IgD-negative memory B cell (primary cell): ENCODE results near the gene SERPINA3. TPM values are rescaled to one million over a fixed set of nuclear protein-coding genes. Genes with fewer than 3 reads are reported as not detected.

Experiments used
- H3K27ac Mint-ChIP-seq, 3 donors: one replicate each; pipeline ENCODE4 v1.8.0; 2020 to 2022; ENCODE audit warnings: mild to moderate bottlenecking in 3 of 3, mixed read lengths in 3 of 3, moderate library complexity in 1 of 3
- H3K27me3 Mint-ChIP-seq: one replicate; pipeline ENCODE4 v1.8.0; 2021; ENCODE audit warnings: mixed read lengths
- H3K36me3 Mint-ChIP-seq: one replicate; pipeline ENCODE4 v1.8.0; 2020; ENCODE audit warnings: mild to moderate bottlenecking, mixed read lengths
- H3K4me1 Mint-ChIP-seq, 3 donors: one replicate each; pipeline ENCODE4 v1.8.0; 2020 to 2022; ENCODE audit warnings: mixed read lengths in 3 of 3, mild to moderate bottlenecking in 1 of 3
- H3K4me3 Mint-ChIP-seq, 4 donors: one replicate each; pipeline ENCODE4 v1.8.0; 2020 to 2022; ENCODE audit warnings: mild to moderate bottlenecking in 4 of 4, mixed read lengths in 4 of 4, moderate library complexity in 3 of 4
- H3K9me3 Mint-ChIP-seq, 3 donors: one replicate each; pipeline ENCODE4 v1.8.0; 2020 to 2021; ENCODE audit warnings: mixed read lengths in 3 of 3, mild to moderate bottlenecking in 1 of 3
- polyA plus RNA-seq: library from polyadenylated mRNA; unstranded; fragments of 300-500 nt; fragmentation: Illumina TruSeq; gene quantifications from one replicate; pipeline ENCODE4 v1.2.3, GENCODE V29; 2021

The SERPINA3 gene
- polyA plus RNA-seq, 1 donor from 2014 or later: not detected

GRCh38 chr14:94646066-94646465, 33.9 kb downstream of the SERPINA3 start:
- Mint-ChIP-seq H3K27me3 (peaks cover 1% of the 10 kb centered on the region), H3K36me3 (no peaks in the 10 kb centered on the region), H3K4me3 (no peak overlapping the region), H3K9me3 (peaks cover 0 to 12% (median 4%) of the 10 kb centered on the region in 3 donors), H3K4me1 (no peaks in the 10 kb centered on the region), H3K27ac (no peak overlapping the region)

- no peaks in the 10 kb centered on the region for H3K36me3 Mint-ChIP-seq
- H3K27ac Mint-ChIP-seq: no peak overlapping the region
- peaks cover 0 to 12% (median 4%) of the 10 kb centered on the region in 3 donors for H3K9me3 Mint-ChIP-seq
- H3K4me1 Mint-ChIP-seq: no peaks in the 10 kb centered on the region
- peaks cover 1% of the 10 kb centered on the region for H3K27me3 Mint-ChIP-seq
- H3K4me3 Mint-ChIP-seq: no peak overlapping the region
Measured at GRCh38 chr14:94646481-94646880, 34.3 kb downstream of the SERPINA3 start.

DNA sequence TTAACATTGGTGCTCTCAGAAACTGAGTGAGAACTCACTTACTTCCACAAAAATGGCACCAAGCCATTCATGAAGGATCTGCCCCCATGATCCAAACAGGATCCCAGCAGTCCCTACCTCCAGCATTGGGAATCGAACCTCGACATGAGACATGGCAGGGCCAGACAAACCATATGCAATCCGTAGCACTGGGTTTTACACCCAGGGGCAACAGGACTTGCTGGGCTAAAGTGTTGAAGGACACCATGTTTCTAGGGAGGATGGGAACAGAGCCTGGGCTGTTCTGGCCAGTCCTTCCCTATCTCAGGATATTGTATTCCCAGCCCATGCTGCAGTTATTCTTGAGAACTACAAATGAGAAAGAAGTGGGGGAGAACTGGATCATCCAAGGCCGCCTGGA, 36.6 kb downstream of the SERPINA3 start:
- Mint-ChIP-seq H3K9me3 (peaks cover 0 to 15% (median 6%) of the 10 kb centered on the region in 3 donors), H3K27ac (no peak overlapping the region), H3K4me1 (no peaks in the 10 kb centered on the region)

GRCh38 chr14:94649543-94650443, 37.6 kb downstream of the SERPINA3 start:
- Mint-ChIP-seq H3K36me3 (no peaks in the 10 kb centered on the region), H3K4me3 (no peak overlapping the region), H3K27ac (no peak overlapping the region), H3K4me1 (no peaks in the 10 kb centered on the region), H3K27me3 (peaks cover 1% of the 10 kb centered on the region), H3K9me3 (peaks cover 0 to 15% (median 4%) of the 10 kb centered on the region in 3 donors)

More for the DNA sequence above, 36.6 kb downstream of the SERPINA3 start:
- H3K27me3 Mint-ChIP-seq: peaks cover 1% of the 10 kb centered on the region
- H3K4me3 Mint-ChIP-seq: no peak overlapping the region
- no peaks in the 10 kb centered on the region for H3K36me3 Mint-ChIP-seq

DNA sequence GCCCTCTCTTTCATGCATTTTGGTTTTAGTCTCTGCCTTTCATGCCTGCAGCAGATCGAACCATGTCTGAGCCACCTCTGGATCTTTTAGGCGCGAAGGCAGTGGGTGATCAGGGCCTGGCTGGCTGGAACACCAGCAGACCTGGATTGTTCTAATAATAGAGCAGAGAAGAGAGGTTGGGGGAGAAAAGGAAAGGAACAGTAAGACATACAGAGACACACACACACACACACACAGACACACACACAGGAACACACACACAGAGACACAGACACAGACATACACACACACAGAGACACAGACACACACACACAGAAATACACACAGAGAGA, 38.2 kb downstream of the SERPINA3 start:
- H3K4me1 Mint-ChIP-seq: no peaks in the 10 kb centered on the region
- H3K36me3 Mint-ChIP-seq: no peaks in the 10 kb centered on the region

GRCh38 chr14:94650806-94651805, 38.9 kb downstream of the SERPINA3 start:
- Mint-ChIP-seq H3K27ac (no peak overlapping the region), H3K36me3 (no peaks in the 10 kb centered on the region), H3K9me3 (peaks cover 0 to 9% (median 2%) of the 10 kb centered on the region in 3 donors), H3K4me3 (no peak overlapping the region), H3K27me3 (peaks cover 1% of the 10 kb centered on the region), H3K4me1 (no peaks in the 10 kb centered on the region)

More for the DNA sequence above, 38.2 kb downstream of the SERPINA3 start:
- H3K27ac Mint-ChIP-seq: no peak overlapping the region
- peaks cover 1% of the 10 kb centered on the region for H3K27me3 Mint-ChIP-seq
- H3K9me3 Mint-ChIP-seq: peaks cover 0 to 15% (median 4%) of the 10 kb centered on the region in 3 donors
- no peak overlapping the region for H3K4me3 Mint-ChIP-seq

- Mint-ChIP-seq H3K27me3 (no peaks in the 10 kb centered on the region), H3K4me1 (no peaks in the 10 kb centered on the region), H3K4me3 (no peak overlapping the region), H3K9me3 (peaks cover 0 to 12% (median 2%) of the 10 kb centered on the region in 3 donors), H3K27ac (no peak overlapping the region), H3K36me3 (no peaks in the 10 kb centered on the region)
Measured at GRCh38 chr14:94653321-94653720, 41.1 kb downstream of the SERPINA3 start.

DNA sequence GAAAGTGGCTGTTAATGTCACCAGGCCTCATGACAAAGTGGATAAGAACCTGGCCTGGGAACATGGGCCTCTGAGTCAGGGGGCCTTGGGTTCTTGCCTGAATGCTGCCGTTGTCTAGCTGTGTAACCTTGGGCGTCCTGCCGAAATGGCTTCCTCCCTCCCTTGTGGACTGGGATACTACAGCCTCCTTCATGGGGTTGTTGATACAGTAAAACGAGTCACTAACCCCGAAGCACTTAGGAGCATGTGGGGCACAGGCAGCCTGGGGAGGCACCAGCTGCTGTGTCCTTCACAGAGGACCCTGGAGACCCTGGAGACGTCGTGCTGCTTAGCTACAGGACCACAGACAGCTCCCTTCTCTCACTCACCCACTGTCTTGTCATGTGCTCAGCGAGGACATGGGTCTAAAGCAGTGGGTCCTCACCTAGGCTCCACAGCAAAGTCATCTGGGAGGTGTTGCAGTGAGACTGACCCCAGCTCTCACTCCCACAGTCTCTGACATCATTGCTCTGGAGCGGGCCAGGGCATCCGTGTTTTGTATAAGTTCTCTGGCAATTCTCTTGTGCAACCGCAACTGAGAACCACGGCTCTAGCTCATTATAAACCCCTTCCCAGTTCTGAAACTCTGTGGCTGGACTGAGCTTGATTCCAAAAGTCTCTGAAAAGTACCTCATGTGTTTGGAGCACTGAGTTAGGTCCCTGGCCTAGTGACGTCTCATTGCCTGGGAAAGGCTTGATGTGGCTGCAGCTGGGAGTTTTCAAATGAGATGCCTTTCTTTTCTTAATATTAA, 42.1 kb downstream of the SERPINA3 start:
- Mint-ChIP-seq H3K4me3 (no peak overlapping the region), H3K36me3 (no peaks in the 10 kb centered on the region), H3K9me3 (peaks cover 0 to 6% (median 2%) of the 10 kb centered on the region in 3 donors), H3K27ac (no peak overlapping the region), H3K4me1 (no peaks in the 10 kb centered on the region), H3K27me3 (no peaks in the 10 kb centered on the region)

GRCh38 chr14:94655169-94655710, 43.0 kb downstream of the SERPINA3 start:
- H3K4me3 Mint-ChIP-seq: peak overlapping the region in 1 of 4 donors; percentile 68
- no peaks in the 10 kb centered on the region for H3K27me3 Mint-ChIP-seq
- no peaks in the 10 kb centered on the region for H3K36me3 Mint-ChIP-seq
- peaks cover 0 to 6% (median 2%) of the 10 kb centered on the region in 3 donors for H3K9me3 Mint-ChIP-seq
- H3K27ac Mint-ChIP-seq: no peak overlapping the region
- H3K4me1 Mint-ChIP-seq: no peaks in the 10 kb centered on the region

- H3K4me1 Mint-ChIP-seq: no peaks in the 10 kb centered on the region
Measured at GRCh38 chr14:94656043-94656442, 43.9 kb downstream of the SERPINA3 start.

GRCh38 chr14:94659256-94659655, 47.1 kb downstream of the SERPINA3 start:
- Mint-ChIP-seq H3K27me3 (no peaks in the 10 kb centered on the region), H3K27ac (no peak overlapping the region), H3K4me1 (no peaks in the 10 kb centered on the region), H3K36me3 (no peaks in the 10 kb centered on the region), H3K9me3 (peaks cover 3 to 4% (median 3%) of the 10 kb centered on the region in 3 donors), H3K4me3 (no peak overlapping the region)

More at GRCh38 chr14:94656043-94656442, 43.9 kb downstream of the SERPINA3 start:
- no peak overlapping the region for H3K4me3 Mint-ChIP-seq
- no peaks in the 10 kb centered on the region for H3K36me3 Mint-ChIP-seq
- H3K9me3 Mint-ChIP-seq: peaks cover 0 to 6% (median 4%) of the 10 kb centered on the region in 3 donors
- no peak overlapping the region for H3K27ac Mint-ChIP-seq
- no peaks in the 10 kb centered on the region for H3K27me3 Mint-ChIP-seq

DNA sequence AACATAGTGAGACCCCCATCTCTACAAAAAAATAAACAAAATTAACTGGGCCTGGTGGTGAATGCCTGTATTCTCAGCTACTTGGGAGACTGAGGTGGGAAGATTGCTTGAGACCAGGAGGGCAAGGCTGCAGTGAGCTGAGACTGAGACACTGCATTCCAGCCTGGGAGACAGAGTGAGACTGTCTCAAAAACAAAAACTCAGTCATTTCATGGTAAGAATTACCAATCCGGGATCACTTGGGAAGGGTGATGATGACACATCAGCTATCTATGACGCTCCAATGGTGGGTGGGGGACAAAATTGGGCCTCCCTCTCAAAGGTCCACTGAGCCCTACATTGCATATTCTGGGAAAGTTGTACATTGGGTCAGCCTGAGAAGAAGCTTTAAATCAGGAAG, 47.7 kb downstream of the SERPINA3 start:
- H3K27ac Mint-ChIP-seq: no peak overlapping the region
- no peak overlapping the region for H3K4me3 Mint-ChIP-seq
- H3K9me3 Mint-ChIP-seq: peaks cover 3 to 4% (median 3%) of the 10 kb centered on the region in 3 donors
- H3K36me3 Mint-ChIP-seq: peaks cover 1% of the 10 kb centered on the region
- peaks cover 0 to 1% (median 0%) of the 10 kb centered on the region in 3 donors for H3K4me1 Mint-ChIP-seq
- H3K27me3 Mint-ChIP-seq: no peaks in the 10 kb centered on the region

DNA sequence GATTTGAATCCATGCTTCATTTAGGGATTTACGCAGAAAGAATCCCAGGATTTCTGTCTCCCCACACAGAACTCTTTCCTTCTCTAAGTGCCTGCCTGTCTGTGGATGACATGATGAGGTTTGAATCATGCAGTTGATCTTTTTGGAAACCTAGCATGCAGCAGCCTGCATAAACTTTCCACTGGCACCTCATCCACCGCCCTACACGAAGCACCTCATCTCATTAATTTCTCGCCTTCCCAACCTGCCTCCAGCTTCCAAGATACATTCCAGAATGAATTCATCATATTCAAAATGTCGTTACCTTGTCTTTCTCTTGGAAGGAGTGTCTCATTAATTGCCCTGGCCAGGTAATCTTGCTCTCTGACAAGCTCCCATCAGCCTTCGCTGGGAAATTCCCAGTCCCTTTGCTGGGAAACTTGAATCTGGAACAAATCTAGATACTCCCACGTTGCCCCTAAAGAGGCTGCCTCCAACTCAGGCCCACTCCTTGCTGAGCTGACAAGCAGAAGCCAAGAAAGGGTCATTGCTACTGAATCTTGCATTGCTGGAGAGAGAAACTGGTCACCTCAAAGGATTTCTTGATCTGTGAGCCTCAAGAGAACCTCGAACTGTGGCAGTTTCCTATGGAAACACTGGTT, 48.2 kb downstream of the SERPINA3 start:
- Mint-ChIP-seq H3K36me3 (peaks cover 1% of the 10 kb centered on the region), H3K4me3 (no peak overlapping the region), H3K9me3 (peaks cover 3 to 4% (median 3%) of the 10 kb centered on the region in 3 donors), H3K27me3 (no peaks in the 10 kb centered on the region), H3K4me1 (peaks cover 0 to 1% (median 0%) of the 10 kb centered on the region in 3 donors), H3K27ac (no peak overlapping the region)
